HL-60/S4 treated with retinoic acid at 250 ng/mL for 4 days and 3 days (cell line): Measurements from ENCODE around the gene ARHGAP8.

Experiments used
- in situ Hi-C: fragments of 300-500 bp; cut with MboI; formaldehyde crosslinking; loops from 2 replicates; pipeline ENCODE4 v1.7.0; 2022; ENCODE audit warnings: low sequenced_read_pairs

ARHGAP8 gene

DNA sequence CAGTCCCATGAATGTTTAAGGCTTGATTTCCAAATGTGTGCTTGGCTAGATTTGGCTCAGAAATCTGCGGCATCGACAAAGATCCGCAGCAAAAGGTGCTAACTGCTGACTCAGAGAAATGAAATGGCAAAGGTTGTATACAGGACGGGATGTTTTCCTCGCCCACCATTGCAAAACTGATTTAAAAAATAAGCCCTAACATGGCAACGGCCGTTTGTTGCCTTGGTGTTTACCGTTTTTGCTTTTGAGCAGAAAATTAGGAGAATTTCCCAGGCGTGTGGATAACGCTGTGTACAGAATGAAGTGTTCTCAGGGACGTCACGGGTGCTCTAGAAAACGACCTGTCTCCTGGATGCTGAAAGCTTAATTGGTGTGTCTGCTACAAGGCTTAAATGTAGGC lies 70.2 kb downstream of the ARHGAP8 start:
- in situ Hi-C loops = no loop called here

DNA sequence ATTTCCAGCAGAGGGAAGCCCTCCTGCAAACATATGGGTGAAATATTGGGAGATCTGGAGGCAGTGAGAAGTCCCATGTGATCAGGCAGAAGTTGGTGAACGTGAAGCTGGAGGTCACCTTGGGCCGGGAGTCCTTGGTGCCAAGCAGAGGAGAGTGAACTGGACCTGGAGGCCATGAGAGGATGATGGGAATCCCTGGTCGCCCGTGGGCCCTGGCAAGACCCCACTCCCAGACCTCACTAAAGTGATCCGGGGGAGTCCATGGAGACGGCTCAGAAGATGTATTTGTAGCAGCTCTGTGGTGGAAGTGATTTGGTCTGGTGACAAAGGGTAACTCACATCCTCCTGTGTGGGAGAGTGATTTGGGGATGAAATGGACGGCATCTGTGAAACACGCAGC lies 71.0 kb downstream of the ARHGAP8 start:
- in situ Hi-C loops = no loop called here

DNA sequence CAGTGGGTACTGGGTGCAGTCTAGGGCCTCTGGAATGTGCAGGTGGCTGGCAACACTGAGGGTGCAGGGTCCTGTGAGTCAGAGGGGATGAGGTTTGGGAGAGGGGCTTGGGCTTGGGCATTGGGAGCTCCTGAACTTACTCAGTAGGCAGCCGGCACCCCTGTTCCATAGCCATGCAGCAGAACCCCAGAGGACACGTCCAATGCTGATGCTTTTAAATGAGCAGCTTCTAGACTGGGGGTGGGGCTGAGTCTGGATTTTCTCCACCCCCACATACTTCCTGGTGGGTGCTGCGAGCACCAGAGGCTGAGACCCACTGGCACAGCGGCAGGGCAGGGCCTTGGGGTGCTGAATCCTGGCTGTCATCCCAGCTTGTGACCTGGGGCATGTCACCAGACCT lies 71.4 kb downstream of the ARHGAP8 start:
- in situ Hi-C loops = no loop called here

DNA sequence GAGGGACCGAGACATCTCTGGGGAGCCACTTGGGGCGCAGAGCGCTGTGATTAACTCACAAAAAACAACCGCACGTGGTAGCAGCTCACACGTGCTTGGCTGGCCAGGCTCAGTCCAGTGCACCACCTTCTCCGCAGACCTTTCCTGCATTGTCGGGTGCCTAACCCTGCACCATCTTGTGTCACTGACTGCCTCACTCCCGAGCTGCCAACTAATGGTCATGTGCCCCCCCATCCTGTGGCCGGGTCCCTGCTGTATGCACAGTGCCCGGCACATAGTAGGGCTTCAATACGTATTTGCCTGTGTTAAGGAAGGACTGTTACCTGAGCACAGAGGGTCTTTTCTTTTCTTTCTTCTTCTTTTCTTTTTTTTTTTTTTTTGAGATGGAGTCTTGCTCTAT lies 71.9 kb downstream of the ARHGAP8 start:
- in situ Hi-C loops = no loop called here

DNA sequence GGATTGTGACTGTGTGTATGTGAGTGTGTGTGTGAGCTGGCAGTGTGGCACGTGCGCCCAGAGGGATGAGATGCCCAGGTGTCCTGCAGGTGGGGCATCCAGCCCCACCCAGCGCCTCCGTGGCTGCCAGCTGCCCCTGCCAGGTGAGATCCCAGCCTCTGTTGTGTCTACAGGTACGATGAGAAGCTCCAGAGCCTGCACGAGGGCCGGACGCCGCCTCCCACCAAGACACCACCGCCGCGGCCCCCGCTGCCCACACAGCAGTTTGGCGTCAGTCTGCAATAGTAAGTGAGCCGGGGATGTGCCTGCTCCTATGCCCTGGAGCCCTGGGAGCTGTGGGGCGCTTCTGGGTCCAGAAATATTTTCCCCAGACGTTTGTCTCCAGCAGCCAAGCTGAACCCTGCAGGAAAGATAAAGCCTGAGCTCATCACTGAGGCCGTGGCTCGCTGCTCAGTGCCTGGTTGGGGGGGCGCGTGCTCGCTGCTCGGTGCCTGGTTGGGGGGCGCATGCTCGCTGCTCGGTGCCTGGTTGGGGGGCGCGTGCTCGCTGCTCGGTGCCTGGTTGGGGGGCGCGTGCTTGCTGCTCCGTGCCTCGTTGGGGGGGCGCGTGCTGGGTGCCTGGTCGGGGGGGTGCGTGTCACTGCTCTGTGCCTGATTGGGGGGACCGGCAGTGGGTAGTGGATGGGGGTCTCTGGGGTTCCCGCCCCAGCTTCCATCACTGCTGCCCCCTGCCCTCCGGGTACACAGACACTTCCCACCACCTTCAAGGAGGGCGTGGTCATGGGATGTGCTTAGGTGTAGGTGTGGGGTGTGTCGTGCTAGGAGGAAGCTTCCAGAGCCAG lies 73.2 kb downstream of the ARHGAP8 start:
- in situ Hi-C loops = no loop called here

DNA sequence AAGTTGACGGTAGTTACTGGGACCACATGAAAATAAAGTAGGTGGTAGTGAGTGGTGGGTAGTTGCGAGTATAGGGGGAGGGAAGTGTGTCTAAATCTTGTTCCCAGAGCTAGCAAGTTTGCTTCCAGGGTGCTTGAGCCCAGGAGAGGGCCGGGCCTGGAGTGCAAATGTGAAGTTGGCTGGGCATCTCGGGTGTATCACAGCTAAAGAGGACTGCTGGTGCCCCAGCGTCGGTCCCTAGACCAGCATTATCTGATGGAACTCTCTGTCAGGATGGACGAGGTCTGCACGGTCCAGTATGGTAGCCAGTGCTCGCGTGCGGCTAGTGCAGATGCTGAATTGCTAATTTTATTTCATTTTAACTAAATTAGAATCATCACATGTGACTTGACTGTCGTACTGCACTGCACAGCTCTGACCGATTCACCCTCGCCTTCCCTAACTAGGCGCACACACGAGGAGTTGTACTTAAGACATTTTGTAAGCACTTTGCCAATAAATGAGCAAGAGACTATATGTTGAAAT lies 75.4 kb downstream of the ARHGAP8 start:
- in situ Hi-C loops = no loop called here

DNA sequence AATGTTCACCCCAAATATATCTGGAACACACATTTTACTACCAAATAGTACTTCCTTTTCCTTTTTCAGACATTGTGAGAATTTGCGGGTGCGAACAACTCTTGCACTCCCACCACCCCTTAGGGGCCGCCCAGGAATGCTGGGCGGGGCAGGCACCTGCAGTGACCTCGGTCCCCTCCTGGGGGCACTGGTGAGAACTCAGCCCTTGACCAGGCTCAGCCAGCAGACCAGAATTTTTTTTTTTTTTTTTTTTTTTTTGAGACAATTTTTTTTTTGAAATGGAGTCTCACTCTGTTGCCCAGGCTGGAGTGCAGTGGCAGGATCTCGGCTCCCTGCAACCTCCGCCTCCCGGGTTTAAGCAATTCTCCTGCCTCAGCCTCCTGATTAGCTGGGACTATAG lies 75.8 kb downstream of the ARHGAP8 start:
- in situ Hi-C loops = no loop called here

DNA sequence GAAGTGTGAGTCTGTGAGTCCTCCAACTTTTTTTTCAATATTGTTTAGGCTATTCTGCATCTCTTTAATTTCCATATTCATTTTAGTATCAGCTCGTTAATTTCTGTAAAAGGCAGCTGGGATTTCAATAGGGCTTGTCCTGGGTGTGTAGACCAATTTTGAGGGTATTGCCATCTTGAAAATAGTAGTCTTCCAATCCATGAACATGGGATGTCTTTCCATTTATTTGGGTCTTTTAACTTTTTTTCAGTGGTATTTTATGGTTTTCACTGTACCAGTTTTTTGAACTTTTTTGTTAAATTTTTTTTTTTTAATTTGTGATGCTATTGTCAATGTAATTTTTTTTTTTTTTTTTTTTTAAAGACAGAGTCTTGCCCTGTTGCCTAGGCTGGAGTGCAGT lies 79.5 kb downstream of the ARHGAP8 start:
- in situ Hi-C loops = no loop called here

DNA sequence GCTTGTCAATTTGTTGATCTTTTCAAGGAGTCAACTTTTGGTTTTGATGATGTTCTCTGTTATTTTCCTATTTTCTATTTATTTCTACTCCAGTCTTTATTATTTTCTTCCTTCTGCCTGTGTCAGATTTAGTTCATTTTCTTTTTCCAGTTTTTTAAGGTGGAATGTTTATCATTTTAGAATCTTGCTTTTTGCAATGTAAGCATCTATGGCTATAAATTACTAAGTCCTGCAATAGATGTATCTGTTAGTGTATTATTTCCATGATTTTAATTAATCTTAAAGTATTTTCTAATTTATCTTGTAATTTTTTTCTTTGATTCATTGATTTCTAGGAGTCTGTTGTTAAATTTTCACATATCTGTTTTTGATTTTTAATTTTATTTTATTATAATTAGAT lies 81.7 kb downstream of the ARHGAP8 start:
- in situ Hi-C loops = no loop called here

DNA sequence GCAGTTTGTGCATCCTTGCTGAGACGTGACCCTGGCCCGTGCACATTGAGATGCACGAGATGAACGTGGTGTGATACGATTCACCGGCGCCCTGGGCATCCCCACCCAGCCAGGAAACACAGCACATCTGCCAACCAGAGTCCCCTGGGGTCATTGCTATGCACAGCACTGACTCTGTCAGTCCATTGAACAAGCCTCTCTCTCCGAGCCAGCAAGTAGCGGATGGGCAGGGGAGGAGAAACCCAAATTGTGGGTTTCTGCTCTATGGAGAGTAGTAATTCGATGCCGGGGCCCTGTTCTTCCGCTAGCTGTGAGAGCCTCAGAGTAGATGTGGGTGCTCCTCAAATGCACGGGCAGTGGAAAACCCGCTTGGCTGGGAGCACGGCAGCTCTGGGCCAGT lies 85.1 kb downstream of the ARHGAP8 start:
- in situ Hi-C loops = no loop called here

DNA sequence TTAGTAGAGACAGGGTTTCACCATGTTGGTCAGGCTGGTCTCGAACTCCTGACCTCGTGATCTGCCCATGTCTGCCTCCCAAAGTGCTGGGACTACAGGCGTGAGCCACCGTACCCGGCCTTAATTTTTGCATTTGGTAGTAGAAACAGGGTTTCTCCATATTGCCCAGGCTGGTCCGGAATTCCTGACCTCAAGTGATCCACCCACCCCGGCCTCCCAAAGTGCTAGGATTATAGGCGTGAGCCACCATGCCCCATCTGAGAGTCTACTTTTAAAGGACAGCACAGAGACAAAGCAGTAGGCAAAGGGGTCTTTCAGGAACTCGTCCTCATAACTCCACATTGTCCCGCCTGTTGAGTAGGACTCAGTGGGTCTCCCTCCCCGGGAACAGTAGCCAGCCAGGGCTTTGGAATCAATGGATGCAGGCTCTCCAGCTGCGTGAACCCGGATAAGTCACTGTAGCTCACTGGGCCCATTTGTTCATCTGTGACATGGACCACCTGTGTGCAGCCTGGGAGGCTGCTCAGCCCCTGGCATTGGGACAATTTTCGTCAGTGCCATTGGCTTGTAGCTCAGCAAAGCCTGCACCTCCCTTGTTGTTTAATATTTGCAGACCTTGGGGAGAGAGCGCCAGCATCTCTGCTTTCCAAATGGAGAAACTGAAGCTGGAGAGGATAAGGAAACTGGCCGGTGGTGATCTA lies 86.1 kb downstream of the ARHGAP8 start:
- in situ Hi-C loops = no loop called here

DNA sequence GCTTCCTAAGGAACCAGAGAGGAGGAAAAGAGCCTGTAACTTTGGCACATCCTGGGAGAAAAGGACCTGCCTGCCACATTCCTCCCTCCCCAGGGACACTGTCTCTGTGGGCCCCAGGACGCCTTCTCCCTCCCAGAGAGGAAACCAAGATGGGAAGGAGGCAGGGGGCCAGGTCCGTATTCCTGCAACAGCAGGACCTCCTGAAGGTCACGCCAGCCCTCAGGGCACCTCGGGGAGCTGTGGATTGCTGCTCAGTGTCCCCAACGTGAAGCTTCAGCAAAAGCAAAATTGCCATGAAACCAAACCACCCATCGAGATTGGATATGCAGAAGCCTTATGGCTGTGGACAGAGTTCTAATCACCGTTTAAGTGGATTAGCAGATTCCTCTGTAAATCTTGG lies 86.7 kb downstream of the ARHGAP8 start:
- in situ Hi-C loops = no loop called here

DNA sequence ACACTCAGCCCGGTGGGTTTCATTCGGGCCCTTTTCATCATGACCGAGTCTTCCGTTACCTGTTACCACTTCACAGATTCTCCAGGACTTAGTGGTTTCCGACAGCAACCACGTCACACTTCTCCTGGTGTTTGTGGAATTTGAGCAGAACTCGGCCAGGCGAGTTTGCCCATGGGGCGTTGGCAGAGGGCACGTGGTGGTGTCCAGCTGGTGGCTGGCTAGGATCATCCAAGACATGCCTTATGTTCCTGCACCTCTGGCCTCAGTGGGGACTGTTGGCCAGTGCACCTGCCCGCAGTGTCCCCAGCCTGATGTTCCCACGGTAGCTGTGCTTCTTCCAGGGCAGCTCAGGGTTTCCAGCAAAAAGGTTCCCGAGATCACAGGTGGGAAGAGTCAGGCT lies 87.3 kb downstream of the ARHGAP8 start:
- in situ Hi-C loops = no loop called here

DNA sequence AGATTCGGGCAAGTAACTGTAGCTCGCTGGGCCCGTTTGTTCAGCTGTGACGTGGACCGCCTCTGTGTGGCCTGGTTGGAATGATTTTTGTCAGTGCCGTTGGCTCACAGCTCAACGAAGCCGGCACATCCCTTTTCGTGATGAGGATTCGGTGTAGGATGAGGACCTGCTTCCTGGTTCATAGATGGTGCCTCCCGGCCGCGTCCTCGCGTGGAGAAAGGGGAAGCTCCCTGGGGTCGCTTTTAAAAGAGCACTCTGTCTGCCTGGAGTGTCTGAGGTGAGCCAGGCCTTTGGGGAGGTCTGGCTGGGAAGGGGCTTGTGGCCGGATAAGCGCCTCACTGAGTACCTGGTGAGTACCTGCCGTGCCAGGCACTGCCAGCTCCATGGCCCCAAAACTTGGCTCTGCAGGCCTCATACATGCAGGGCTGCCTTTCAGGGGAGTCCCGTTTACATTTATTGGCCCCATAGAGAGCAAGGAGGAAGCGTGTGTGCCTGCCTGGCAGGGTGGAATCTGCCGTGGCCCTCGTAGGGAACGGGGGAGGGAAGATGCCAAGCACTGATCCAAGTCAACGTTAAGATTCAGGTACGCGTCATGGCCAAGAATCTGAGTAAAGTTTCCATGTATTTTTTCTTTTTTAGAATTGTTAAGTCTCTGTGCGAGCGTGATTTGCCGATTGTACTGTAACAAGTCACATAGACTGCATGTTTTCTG lies 88.4 kb downstream of the ARHGAP8 start:
- in situ Hi-C loops = no loop called here

DNA sequence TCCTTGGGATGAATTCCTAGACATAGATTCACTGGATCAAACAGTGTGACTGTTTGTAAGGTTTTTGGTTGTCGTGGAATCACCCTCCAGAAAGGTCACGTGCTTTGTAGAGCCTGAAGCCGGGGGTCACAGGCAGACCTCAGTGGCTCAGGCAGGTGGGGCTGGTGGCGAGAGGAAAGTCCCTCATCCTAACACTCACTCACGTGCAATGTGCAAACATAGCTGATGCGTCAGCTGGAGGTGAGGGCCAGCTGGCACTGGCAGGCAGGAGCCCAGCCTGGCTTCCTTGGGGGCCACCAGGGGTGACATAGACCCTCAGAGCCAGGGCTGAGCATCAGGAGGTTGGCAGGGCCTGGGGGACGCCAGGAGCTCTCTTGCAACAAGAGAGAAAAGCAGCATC lies 90.0 kb downstream of the ARHGAP8 start:
- in situ Hi-C loops = no loop called here

DNA sequence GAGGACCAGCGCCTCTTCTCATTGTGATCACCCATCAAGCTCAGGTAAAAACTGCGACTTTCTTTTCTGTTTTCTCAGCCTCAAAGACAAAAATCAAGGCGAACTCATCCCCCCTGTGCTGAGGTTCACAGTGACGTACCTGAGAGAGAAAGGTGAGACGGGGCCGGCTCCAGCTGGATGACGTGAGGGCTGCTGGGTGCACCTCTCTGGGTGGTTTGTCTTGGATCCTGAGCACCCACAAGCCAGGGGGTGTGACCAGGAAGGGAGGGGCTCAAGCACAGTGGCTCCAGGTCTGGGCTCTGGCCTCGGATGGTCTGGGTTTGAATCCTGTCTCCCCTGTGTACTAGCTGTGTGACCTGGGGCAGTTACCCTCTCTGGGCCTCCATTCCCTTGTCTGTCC lies 92.8 kb downstream of the ARHGAP8 start:
- in situ Hi-C loops = no loop called here

DNA sequence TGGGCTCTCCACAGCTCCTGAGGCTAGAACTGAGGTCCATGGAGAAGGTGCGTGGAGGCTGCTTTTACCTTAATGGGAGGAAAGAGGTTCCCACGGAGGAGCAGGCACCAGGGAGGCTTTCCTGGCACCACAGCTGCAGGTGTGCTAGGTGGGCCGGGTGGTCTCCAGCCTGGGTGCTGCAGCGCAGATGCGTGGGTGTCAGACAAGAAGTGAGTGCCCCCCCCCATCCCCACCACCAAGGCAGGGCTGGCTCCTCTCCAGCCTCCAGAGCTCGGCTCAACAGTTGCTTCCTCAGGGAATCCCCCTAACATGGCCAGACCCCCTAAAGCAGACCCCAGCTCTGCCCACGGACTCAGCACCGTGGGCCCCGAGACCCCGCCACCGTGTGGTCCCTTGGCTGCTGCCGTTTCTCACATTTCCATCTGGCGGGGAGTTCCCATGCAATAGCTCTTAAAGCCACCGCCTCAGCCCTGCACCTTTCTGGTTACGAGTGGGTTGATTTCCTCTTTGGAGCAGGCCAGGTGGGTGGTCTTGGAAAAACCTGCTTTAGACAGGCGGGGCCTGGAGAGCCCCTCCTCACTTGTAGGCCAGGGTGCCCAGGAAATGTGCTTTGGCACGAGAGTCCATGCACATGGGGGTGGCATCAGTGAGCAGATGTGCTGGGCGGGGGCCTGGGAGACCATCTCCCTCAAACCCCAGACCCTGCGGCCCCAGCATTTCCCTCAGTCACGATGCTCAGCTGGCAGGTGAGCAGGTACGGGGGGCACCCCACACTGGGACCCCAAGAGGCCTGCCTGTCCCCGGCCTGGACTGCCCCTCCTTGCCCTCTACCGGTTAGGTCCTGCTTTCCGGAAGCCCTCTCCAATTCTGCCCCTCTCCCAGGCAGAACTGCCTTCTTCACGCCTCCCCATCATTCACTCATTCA lies 93.7 kb downstream of the ARHGAP8 start:
- in situ Hi-C loops = no loop called here

DNA sequence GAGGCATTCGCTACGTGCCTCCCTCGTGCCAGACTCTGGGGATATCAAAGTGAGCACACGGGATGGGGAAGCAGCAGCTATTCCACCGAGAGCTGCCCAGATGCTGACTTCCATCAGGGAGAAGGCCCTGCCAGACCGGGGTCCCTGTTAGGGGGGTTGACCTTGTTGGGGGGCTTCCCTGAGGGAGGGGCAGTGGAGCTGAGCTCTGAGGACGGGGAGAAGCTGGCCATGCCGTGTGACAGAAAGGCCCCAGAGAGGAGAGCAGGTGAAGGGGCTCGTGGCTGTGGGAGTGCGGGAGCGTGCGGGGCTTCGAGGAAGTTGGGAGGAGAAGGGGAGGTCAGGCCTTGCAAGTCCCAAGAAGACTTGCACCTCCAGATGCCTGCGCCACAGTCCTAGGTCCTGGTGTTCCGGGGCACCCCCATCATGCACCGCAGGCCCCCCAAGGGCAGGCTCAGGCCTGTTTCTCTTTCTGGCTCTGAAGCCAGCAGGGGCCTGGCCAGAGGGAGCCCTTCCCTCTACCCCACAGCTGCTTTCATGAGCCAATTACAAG lies 94.4 kb downstream of the ARHGAP8 start:
- in situ Hi-C loops = no loop called here

DNA sequence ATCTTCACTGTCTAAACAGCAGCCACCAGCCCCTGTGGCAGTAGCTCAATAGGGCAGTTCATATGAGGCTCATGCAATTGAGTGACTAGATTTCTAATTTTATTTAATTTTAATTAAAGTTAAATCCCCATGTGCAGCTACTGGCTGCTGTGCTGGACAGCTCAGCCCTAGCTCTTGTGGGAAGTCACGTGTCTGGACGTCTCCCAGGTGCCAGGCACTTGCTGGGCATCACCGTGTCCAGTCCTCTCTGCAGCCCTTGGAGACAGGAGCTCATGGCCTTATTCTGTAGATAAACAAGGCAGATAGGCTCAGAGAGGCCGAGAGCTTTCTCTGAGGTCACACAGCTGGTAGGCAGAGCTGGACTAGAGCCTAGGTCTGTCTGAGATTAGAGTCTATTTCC lies 95.0 kb downstream of the ARHGAP8 start:
- in situ Hi-C loops = no loop called here

DNA sequence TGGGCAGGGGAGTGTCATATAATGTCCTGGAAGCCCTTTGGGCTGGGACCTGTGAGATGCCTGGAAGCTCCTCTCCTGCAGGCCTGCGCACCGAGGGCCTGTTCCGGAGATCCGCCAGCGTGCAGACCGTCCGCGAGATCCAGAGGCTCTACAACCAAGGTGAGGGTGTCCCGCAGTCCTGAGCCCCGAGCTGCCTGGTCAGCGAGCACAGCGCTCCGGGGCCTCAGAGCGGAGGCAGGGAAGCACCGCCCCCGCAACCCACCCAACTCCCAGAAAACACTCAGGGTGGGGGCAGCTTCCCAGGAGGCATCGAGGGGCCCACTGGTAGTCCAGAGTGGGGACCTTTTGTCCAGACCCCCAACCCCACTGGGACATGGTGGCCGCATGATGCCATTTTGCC lies 95.5 kb downstream of the ARHGAP8 start:
- in situ Hi-C loops = no loop called here
